Stimulated activated CD4-positive, alpha-beta T cell treated with anti-CD3 and anti-CD28 coated beads, Interleukin-15, amount 100 ng/mL, for 24 hours (primary cell): ENCODE measurements around the gene KMT2B.
A peak's percentile ranks its signal among the peaks of the same experiment; 100 is the strongest.

ENCODE experiments used
- DNase-seq: peaks from one replicate; pipeline ENCODE4 v3.0.0-alpha.2; 2020

The KMT2B gene

GRCh38 chr19:35727053-35727955, 9.5 kb downstream of the KMT2B start:
- no peak for DNase-seq

- no peak for DNase-seq
Observed at GRCh38 chr19:35727956-35728706, 10.3 kb downstream of the KMT2B start.

DNA sequence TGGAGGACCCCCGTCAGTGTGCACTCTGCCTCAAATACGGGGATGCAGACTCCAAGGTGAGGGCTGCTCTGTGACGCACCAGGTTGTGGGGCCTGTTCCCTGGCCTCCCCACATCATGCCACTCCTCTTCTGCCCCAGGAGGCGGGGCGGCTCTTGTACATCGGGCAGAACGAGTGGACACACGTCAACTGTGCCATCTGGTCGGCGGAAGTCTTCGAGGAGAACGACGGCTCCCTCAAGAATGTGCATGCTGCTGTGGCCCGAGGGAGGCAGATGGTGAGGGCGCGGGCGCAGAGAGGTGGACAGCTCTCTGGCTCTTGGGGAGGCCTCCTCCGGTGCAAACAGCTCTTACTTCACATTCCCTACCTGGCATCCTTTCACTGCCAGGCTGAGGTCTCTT, 11.2 kb downstream of the KMT2B start:
- DNase-seq: no peak

GRCh38 chr19:35729763-35730162, 12.0 kb downstream of the KMT2B start:
- no peak for DNase-seq

GRCh38 chr19:35730326-35730725, 12.5 kb downstream of the KMT2B start:
- no peak for DNase-seq

DNA sequence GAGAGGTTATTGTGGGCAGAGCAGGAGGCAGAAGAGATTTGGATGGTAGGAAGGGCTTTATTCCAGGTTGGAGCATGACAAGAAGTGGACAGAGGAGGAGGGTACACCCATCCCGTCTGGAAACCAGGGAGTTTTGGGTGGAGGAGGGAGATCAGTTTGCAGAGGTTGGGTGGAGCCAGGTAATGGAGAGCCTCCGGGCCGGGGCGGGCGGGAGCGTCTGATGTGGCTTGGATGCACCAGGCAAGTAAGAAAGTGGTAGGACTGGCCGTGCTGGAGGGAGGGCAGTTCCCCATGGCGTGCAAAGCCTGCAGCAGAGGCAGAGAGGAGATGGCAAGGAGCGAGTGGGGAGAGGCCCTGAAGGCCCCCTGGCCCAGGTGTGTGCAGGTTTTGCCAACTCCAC, 13.6 kb downstream of the KMT2B start:
- DNase-seq: no peak

DNA sequence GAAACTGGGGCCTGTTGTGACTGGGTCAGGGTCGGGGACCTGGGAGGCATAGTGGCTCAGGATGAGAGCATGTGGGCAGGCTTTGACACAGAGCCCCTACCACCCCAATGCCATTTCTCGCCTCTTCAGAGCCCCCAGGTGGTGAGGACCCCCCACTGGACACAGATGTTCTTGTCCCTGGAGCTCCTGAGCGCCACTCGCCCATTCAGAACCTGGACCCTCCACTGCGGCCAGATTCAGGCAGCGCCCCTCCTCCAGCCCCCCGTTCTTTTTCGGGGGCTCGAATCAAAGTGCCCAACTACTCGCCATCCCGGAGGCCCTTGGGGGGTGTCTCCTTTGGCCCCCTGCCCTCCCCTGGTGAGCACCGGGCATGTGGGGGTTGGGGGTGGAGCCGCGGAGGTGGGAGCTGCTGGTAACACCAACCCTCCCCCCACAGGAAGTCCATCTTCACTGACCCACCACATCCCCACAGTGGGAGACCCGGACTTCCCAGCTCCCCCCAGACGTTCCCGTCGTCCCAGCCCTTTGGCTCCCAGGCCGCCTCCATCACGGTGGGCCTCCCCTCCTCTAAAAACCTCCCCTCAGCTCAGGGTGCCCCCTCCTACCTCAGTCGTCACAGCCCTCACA, 14.1 kb downstream of the KMT2B start:
- DNase-seq: no peak

- DNase-seq: no peak
Observed at GRCh38 chr19:35732540-35733179, 14.9 kb downstream of the KMT2B start.

- DNase-seq: no peak
Observed at GRCh38 chr19:35733180-35734125, 15.7 kb downstream of the KMT2B start.

DNA sequence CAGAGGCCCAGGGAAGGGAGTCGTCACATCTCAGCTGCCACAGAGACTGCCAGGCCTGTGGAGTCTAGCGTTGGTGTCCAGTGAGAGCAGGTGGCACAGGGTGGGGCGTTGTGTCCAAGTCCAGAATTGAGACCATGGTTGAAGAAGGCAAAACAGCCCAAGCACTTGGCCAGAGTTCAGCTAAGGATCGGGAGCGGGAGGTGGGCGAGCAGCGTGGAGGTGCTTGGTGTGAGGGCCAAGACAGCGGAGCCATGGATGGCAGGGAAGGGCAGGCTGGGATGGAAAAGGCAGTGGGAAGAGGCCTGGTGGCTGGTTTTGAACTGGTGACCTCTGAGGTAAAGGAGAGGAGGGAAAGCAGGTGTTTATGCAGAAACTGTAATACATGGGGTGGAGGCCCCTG, 16.5 kb downstream of the KMT2B start:
- no peak for DNase-seq

- no peak for DNase-seq
Observed at GRCh38 chr19:35734889-35735288, 17.1 kb downstream of the KMT2B start.

DNA sequence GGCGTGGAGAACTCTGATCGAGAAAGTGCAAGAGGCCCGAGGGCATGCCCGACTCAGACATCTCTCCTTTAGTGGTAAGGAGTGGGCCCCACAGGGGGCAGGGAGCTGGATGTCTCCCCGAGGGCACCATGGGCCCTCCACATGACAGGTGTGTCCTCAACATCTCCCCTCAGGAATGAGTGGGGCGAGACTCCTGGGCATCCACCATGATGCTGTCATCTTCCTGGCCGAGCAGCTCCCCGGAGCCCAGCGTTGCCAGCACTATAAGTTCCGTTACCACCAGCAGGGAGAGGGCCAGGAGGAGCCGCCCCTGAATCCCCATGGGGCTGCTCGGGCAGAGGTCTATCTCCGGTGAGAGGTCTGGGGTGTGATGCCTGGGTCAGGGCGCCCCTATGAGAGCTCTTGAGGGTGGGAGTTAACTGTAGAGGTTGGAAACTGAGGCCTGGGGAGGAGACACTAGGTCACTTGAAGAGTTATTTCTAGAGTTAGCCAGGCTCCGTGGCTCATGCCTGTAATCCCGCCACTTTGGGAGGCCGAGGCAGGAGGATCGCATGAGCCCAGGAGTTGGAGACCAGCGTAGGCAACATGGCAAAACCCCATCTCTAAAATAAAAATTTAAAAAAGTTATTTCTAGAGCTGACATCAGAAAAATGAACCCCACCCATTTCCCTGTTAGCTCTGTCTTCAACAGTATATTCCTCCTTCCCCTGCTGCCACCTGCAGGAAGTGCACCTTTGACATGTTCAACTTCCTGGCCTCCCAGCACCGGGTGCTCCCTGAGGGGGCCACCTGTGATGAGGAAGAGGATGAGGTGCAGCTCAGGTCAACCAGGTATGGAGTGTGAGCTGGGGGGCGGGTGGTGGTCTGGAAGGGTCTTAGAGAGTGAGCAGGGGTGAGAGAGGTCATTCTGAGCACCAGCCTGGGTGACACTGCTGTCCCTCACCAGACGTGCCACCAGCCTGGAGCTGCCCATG, 19.4 kb downstream of the KMT2B start:
- no peak for DNase-seq

GRCh38 chr19:35738021-35738886, 20.5 kb downstream of the KMT2B start:
- no peak for DNase-seq

- DNase-seq: no peak
Observed at GRCh38 chr19:35738887-35739229, 21.1 kb downstream of the KMT2B start.

DNA sequence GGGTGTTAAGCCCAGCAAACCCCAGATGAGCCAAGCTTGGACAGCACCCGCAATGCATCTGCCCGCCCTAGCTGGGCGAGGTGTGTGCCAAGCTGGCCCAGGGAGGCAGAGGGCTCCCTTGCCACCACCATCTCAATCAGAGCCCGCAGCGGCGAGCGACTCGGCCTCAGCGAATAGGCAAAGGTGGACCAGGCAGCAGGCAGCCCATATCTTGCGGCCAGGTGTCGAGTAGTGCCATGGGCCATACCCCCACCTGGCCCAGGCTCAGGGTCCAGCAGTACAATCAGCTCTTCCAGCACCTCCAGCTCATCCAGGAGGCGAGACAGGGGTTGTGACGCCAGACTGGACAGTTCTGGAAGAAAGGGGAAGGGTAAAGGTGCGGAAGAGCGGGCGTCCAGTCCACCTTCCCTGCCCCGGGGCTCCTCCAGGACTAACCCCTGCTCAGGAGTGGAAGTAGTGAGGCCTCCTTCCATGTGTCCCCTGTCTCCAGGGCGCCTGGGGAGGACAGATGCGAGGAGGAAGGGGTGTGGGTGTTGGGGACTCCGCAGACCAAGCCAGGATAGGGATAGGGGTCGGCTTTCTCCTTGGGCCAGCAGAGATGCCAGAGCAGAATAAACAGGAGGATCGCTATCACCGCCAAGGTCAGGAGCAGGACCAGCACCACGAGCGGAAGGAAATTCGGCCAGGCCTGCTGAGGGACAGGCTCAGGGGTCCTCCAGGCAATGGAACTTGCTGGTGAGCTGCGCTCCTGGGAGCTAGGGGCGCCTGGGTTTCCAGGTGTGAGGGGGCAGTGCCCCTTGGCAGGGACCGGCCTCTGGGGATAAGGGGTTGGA, 21.7 kb downstream of the KMT2B start:
- DNase-seq: no peak

- no peak for DNase-seq
Observed at GRCh38 chr19:35740108-35740422, 22.3 kb downstream of the KMT2B start.

DNA sequence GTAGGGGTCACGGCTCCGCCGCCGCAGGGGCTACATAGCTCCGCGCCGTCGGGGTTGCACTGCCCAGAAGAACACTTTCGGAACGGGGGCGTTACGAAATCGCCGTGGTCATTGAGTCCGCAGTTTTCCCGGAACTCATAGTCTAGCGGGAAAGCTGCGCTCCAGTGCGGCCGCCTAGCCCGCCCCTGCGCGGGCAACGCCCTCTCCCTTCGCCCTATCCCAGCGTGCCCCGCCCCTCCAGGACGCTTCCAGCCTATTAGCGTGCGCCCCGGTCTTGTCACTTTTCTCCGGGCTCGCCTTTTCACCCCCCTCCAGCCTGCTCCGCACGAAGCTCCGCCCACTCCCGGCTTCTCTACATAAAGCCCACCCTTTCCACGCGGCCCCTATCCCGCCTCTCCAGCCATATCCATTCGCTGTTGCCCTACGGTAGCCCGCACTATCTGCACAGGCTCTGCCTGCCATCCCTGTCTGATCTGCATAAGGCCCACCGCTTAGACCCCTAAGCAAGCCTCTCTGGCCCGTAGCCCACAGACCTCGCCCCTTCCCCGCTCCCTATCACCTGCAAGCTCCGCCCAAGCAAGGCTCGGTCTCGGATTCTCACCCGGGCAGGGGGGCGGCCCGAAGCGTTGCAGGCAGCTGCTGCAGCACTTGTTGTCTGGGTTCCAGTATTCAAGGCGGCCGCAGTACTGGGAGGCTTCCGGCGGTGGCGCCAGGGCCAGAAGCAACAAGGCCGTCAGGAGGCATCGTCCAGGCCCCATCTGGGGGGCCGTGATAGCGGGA, 22.8 kb downstream of the KMT2B start:
- DNase-seq: peak; percentile 99

GRCh38 chr19:35741203-35741515, 23.4 kb downstream of the KMT2B start:
- no peak for DNase-seq
